ENCODE results near the gene DNMT3L. TPM values are rescaled to one million over a fixed set of nuclear protein-coding genes. Genes with fewer than 3 reads are reported as not detected.

The DNMT3L gene
- total RNA-seq, 1 donor: not detected

- no peak for TF ChIP-seq CTCF (IDR thresholded peaks at IDR 0.05; ENCODE audit: insufficient read depth, low read depth, low read length)
- H3K4me3 ChIP-seq (ENCODE audit: low read depth, low read length): no peak overlapping the region
- no peak for DNase-seq (ENCODE audit: low read depth)
Measured at GRCh38 chr21:44294391-44295162, 32.9 kb upstream of the DNMT3L start.

- no peak for TF ChIP-seq CTCF (IDR thresholded peaks at IDR 0.05; ENCODE audit: insufficient read depth, low read depth, low read length)
- DNase-seq (ENCODE audit: low read depth): no peak
- no peak overlapping the region for H3K4me3 ChIP-seq (ENCODE audit: low read depth, low read length)
Measured at GRCh38 chr21:44293551-44294231, 32.0 kb upstream of the DNMT3L start.

- no peak for DNase-seq (ENCODE audit: low read depth)
- TF ChIP-seq CTCF (IDR thresholded peaks at IDR 0.05; ENCODE audit: insufficient read depth, low read depth, low read length): no peak
- H3K4me3 ChIP-seq (ENCODE audit: low read depth, low read length): no peak overlapping the region
Measured at GRCh38 chr21:44292812-44293195, 31.1 kb upstream of the DNMT3L start.

GRCh38 chr21:44291936-44292811, 30.5 kb upstream of the DNMT3L start:
- no peak overlapping the region for H3K4me3 ChIP-seq (ENCODE audit: low read depth, low read length)
- TF ChIP-seq CTCF (IDR thresholded peaks at IDR 0.05; ENCODE audit: insufficient read depth, low read depth, low read length): no peak
- no peak for DNase-seq (ENCODE audit: low read depth)

GRCh38 chr21:44291078-44291935, 29.6 kb upstream of the DNMT3L start:
- H3K4me3 ChIP-seq (ENCODE audit: low read depth, low read length): no peak overlapping the region
- no peak for DNase-seq (ENCODE audit: low read depth)
- no peak for TF ChIP-seq CTCF (IDR thresholded peaks at IDR 0.05; ENCODE audit: insufficient read depth, low read depth, low read length)

Measured in fibroblast of villous mesenchyme (primary cell).